Measurements from ENCODE around the gene CCDC178. TPM values are rescaled to one million over a fixed set of nuclear protein-coding genes. Genes with fewer than 3 reads are reported as not detected.

Gene CCDC178
- total RNA-seq, 6 experiments from 2014 or later, result not detected

- peaks cover 31% of the 10 kb centered on the region for H3K9me3 Mint-ChIP-seq
- TF ChIP-seq CTCF (IDR thresholded peaks at IDR 0.05), result no peak
- H3K4me3 Mint-ChIP-seq, result no peak overlapping the region
- no peaks in the 10 kb centered on the region for H3K4me1 Mint-ChIP-seq (ENCODE audit: low read depth)
- no peak overlapping the region for H3K27ac Mint-ChIP-seq
- peaks cover 5% of the 10 kb centered on the region; the same call in 1 of the 2 replicates for H3K36me3 Mint-ChIP-seq (ENCODE audit: low read depth)
- DNase-seq, result no peak
- no peaks in the 10 kb centered on the region for H3K27me3 Mint-ChIP-seq (ENCODE audit: insufficient read depth)
These were observed 528.7 kb downstream of the CCDC178 start for GRCh38 chr18:32911660-32912284.

- no peak overlapping the region for H3K4me3 Mint-ChIP-seq
- H3K27me3 Mint-ChIP-seq (ENCODE audit: insufficient read depth), result no peaks in the 10 kb centered on the region; the same call in 1 of the 2 replicates
- H3K9me3 Mint-ChIP-seq, result peaks cover 38% of the 10 kb centered on the region
- TF ChIP-seq CTCF (IDR thresholded peaks at IDR 0.05), result no peak
- DNase-seq, result no peak
- H3K36me3 Mint-ChIP-seq (ENCODE audit: low read depth), result peaks cover 5% of the 10 kb centered on the region; the same call in 1 of the 2 replicates
- H3K4me1 Mint-ChIP-seq (ENCODE audit: low read depth), result no peaks in the 10 kb centered on the region
- no peak overlapping the region for H3K27ac Mint-ChIP-seq
These were observed 529.7 kb downstream of the CCDC178 start for GRCh38 chr18:32910694-32911296.

- Mint-ChIP-seq H3K27ac (no peak overlapping the region), H3K4me3 (no peak overlapping the region), H3K4me1 (ENCODE audit: low read depth) (no peaks in the 10 kb centered on the region), H3K27me3 (ENCODE audit: insufficient read depth) (no peaks in the 10 kb centered on the region; the same call in 1 of the 2 replicates), H3K9me3 (peaks cover 38% of the 10 kb centered on the region), H3K36me3 (ENCODE audit: low read depth) (peaks cover 5% of the 10 kb centered on the region; the same call in 1 of the 2 replicates)
- TF ChIP-seq CTCF (IDR thresholded peaks at IDR 0.05), result no peak
- no peak for DNase-seq
These were observed 530.5 kb downstream of the CCDC178 start for GRCh38 chr18:32909798-32910561.

GRCh38 chr18:32908424-32908805 lies 532.1 kb downstream of the CCDC178 start:
- Mint-ChIP-seq H3K4me3 (no peak overlapping the region), H3K9me3 (peaks cover 46% of the 10 kb centered on the region), H3K36me3 (ENCODE audit: low read depth) (peaks cover 5% of the 10 kb centered on the region; the same call in 1 of the 2 replicates), H3K4me1 (ENCODE audit: low read depth) (no peaks in the 10 kb centered on the region), H3K27ac (no peak overlapping the region), H3K27me3 (ENCODE audit: insufficient read depth) (no peaks in the 10 kb centered on the region; the same call in 1 of the 2 replicates)
- DNase-seq, result no peak
- no peak for TF ChIP-seq CTCF (IDR thresholded peaks at IDR 0.05)

- H3K36me3 Mint-ChIP-seq (ENCODE audit: low read depth), result peaks cover 3% of the 10 kb centered on the region; the same call in 1 of the 2 replicates
- H3K27me3 Mint-ChIP-seq (ENCODE audit: insufficient read depth), result no peaks in the 10 kb centered on the region; the same call in 1 of the 2 replicates
- H3K4me1 Mint-ChIP-seq (ENCODE audit: low read depth), result no peaks in the 10 kb centered on the region
- H3K27ac Mint-ChIP-seq, result no peak overlapping the region
- peaks cover 44% of the 10 kb centered on the region for H3K9me3 Mint-ChIP-seq
- H3K4me3 Mint-ChIP-seq, result no peak overlapping the region
- TF ChIP-seq CTCF (IDR thresholded peaks at IDR 0.05), result no peak
- DNase-seq, result no peak
These were observed 532.7 kb downstream of the CCDC178 start for GRCh38 chr18:32907648-32908423.

Measured in HFFc6 (cell line).